COLO668 (cell line): ENCODE measurements around the gene MMRN1.

Experiments
- DNase-seq: peaks from one replicate; lab custom pipeline; 2025; ENCODE audit not compliant: unreplicated experiment; lab: John Stamatoyannopoulos, UW

Gene MMRN1

DNA sequence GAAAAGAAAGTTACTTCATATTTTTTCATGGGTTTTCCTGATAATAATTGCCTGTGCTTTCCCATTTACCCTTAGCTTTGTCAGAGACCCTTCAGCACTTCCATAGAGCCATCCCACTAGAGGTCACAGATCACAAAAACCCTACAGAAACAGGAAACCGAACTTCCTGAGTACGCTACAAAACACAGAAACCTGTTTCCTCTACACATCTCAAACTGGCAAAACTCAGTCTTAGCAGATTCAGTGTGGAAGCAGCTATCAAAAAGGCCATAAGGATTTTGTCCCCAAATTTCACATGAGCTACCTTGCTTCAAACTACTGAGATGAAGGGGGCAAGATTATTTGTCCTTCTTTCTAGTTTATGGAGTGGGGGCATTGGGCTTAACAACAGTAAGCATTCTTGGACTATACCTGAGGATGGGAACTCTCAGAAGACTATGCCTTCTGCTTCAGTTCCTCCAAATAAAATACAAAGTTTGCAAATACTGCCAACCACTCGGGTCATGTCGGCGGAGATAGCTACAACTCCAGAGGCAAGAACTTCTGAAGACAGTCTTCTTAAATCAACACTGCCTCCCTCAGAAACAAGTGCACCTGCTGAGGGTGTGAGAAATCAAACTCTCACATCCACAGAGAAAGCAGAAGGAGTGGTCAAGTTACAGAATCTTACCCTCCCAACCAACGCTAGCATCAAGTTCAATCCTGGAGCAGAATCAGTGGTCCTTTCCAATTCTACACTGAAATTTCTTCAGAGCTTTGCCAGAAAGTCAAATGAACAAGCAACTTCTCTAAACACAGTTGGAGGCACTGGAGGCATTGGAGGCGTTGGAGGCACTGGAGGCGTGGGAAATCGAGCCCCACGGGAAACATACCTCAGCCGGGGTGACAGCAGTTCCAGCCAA, at the start of gene MMRN1:
Gene MMRN1, plus strand, starts transcription at position 206 of the 902 bp plus-strand sequence. Its CDS starts 118 bp downstream, at position 324.
- DNase-seq: no peak

DNA sequence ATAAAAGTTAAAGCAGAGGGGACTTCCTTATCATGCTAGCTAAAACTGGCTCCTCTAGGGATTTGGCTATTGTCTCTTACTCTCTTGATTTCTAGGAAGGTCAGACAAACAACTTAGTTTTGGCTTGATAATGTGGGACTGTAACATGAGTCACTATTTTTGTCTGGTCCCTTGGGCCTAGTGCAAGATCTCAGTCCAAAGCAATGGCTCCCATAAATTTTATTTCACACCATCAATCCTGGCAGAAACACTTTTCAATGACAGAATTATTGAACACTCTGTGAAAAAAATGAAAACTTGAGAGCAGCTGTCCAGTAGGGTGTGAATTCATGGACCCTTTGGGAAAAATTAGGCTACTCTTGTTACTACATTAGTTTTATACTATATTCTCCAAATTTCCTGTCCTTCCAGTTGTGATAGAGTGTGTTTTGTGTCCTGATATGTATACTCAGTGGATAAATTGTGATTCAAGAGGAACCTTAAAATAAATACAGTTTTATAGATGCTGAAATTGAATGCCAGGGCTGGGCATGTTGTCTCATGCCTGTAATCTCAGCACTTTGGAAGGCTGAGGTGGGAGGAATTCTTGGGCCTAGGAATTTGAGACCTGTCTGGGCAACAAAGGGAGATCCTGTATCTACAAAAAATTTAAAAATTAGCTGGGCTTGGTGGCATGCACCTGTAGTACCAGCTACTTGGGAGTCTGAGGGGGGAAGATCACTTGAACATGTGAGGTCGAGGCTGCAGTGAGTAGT, 46.9 kb upstream of the MMRN1 start:
- DNase-seq: no peak

DNA sequence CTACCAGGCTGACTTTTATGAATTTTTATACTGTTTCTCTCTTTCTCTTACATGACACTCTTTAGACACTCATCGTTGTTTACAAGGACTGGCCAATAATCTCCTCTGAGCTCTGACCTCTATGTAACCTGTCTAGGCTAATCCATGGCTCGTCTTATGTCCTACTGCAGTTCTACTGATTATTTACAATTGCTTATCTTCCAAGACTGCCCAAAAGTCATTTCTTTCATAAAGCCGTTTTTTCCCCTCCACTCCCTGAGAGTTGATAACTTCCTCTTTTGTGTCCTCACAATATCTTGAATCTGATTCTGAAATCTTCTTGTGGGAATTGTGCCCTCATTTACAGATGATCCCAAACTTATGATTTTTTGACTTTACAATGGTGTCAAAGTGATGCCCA, 39.4 kb upstream of the MMRN1 start:
- DNase-seq: no peak

DNA sequence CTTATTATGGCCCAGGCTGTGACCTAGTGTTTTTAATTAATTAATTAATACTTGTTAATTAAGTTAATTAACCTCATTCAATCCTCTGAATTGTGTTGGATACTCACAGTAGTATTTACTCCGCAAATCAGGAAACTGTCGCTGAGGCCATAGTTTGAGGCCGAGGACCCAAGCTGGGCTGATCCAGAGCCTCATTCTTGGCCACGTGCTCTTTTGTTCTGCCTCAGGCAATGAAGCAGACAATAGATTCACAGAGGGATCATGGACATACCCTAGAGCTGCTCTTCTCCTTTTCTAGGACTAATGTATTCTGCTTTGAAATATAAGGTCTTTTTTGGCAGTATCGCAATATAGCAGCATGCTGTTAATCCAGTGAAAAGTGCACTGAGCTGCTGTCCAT, 33.7 kb upstream of the MMRN1 start:
- DNase-seq: no peak

DNA sequence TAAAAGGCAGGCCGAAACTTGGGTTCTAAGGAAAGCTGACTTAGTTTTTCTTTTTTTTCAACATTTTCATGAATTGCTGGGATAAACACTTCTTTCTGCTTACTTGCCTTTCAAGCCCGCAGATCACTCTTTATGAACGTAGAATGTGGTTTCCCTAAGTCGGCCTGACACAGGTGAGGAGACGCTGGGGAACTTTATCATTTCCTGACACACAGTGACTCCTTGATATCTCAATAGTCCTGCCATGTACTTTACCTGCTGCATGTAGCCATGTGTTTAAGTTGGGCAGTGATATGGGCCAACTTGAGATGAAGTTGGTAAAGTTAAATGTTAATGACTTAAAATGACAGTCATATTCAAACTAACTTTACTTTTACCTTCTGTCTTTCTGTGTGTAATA, 31.1 kb upstream of the MMRN1 start:
- no peak for DNase-seq

GRCh38 chr4:89868276-89868675, 26.4 kb upstream of the MMRN1 start:
- no peak for DNase-seq

DNA sequence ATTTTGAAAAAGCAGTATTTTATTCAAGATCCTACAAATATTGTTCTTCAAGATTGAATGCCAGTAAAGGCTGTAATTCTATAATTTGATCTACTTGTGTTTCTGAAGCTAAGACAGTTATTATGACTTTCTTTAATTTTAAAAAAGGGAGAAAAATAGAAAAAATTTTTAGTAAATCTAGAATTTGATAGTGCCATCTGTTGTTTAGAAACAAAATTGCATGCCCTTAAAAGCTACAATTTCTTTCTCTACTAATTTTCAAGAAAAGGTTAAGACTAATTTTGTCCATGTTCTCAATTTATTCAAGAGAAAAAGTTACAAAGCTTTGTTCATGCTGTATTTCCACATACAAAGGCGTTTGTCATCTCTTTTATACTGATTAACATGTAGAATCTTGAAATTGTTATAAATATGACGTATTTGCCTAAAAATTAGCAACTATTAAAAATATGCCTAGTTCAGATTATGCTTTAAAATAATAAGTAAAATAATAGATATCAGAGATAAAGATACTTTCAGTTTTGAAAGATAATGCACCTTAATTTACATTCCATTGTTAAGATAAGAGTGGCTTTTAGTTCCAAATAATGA, 25.6 kb upstream of the MMRN1 start:
- DNase-seq: no peak

GRCh38 chr4:89871211-89871610, 23.4 kb upstream of the MMRN1 start:
- DNase-seq: no peak

DNA sequence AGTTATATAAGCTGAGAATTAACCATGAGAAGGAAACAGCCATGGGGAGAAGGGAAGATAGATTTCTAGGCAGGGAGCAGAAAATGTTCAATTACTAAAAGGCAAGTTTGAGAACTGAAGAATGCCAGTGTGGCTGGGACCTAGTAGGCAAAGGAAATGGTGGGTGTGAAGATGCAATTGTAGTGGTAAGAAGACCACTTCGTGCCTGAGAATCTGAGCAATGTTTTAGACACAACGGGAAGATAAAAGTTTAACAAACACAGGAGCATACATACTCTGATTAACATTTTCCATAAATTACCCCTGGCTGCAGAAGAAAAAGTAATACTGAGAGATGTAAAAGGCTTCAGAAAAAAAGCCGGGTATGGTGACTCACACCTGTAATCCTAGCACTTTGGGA, 18.1 kb upstream of the MMRN1 start:
- DNase-seq: no peak

DNA sequence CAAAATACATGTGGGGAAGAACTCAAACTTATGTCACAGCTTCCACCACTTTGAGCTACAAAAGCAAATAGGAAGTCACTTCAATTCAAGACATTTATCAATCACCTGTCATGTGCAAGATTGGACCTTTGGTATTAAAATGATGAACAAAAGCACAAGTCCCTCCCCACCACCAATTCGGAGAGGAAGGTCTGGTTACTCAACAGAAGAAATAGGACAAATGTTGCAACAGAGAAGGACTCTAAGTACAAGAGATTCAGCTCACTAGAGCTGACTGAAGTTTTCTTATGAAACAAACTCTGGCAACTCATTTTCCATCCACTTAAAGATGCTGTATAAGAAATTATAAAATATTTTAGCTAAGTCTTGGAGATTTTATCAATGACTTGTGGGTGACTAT, 16.0 kb upstream of the MMRN1 start:
- DNase-seq: no peak

GRCh38 chr4:89879215-89879614, 15.4 kb upstream of the MMRN1 start:
- DNase-seq: no peak

GRCh38 chr4:89889289-89889688, 5.4 kb upstream of the MMRN1 start:
- no peak for DNase-seq

DNA sequence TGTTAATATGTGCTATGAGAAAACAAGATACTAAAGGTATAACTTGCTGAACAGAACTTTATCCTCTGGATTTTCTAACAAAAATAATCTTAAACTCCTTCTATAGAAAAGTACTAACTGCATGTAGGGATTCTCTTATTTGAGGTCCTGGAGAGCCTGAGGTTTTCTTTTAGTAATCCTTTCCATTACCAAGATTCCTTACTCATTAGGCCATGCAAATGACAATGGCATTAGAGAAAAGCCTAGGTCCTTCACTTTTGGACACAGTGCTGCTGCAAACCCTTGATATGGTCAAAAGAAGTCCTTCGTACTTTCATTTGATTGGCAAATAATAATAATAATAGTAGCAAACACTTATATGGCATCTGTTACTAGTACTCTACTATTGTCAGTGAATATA, 3.2 kb downstream of the MMRN1 start:
- DNase-seq: no peak

DNA sequence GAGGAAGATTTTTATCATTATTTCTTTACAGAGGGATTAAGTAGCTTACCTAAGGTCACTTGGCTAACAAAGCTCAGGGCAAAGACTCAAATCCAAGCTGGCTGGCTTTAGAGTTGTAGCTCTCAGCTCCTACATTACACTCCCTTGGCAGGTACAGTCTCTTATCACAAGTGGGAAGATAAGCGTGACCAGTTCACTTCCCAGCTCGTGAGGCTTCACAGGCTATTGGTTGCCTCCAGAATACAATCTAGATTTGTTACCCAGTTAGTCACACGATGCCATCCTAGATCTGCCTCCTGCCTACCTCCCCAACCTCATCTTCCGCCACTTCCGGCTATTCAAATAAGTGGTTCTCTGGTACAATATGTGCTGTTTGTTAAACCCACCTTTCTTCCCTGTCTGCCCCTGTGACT, 3.7 kb downstream of the MMRN1 start:
- no peak for DNase-seq

DNA sequence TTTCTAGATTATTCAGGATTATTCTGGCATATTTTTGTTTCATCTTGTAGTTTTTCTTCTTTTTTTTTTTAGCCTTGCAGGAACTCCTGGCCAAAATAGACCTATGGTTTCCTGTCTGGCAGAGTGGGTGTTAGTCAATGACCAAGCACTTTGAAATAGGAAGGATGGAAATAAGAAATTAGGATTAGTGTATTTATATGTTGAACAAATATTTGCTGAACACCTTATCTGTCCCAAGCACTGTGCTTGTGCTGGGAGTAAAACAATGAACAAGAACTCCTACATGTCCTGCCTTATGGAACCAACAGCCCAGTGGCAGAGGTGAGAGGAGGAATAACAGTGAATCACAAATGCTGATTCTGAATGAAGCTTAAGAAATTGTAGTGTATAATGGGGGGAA, 4.5 kb downstream of the MMRN1 start:
- DNase-seq: no peak

GRCh38 chr4:89899854-89900253, 5.2 kb downstream of the MMRN1 start:
- no peak for DNase-seq

DNA sequence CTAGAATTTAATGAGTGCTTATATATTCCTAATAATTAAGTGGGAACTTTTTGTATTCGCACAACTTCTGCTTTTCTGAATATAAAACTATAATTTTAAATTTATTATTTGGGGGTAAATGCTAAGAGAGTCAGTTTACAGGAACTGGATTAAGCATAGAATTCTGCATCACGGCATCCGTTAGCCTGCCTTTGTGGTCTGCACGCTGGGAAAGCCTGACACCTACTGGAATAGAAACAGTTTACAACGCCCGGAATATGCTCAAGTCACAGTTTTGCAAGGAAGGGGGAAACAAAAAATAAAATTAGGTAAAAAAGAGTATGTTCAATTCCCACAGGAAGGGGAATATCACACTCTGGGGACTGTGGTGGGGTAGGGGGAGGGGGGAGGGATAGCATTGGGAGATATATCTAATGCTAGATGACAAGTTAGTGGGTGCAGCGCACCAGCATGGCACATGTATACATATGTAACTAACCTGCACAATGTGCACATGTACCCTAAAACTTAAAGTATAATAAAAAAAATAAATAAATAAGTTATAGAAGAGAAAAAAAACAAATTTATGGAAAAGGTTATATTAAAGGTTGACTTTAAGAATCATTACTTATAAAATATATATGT, 7.3 kb downstream of the MMRN1 start:
- DNase-seq: peak; percentile 48

DNA sequence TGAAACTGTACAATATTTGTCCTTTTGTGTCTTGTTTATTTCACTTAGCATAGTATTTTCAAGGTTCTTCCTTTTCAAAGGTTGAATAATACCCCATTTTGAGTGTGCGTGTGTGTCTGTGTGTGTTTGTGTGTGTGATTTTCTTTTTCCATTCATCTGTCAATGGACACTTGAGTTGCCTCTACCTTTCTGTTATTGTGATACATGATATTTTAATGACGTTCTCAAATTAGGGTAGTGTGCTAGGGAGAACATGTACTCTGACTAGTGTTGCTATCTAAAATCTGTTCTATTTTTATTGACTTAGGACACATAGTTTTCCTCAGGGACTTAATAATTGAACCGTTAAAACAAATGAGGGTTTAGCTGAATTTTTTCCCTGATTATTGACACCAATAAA, 9.9 kb downstream of the MMRN1 start:
- DNase-seq: no peak

GRCh38 chr4:89906316-89906715, 11.7 kb downstream of the MMRN1 start:
- no peak for DNase-seq

- DNase-seq: no peak
Observed at GRCh38 chr4:89906777-89907521, 12.3 kb downstream of the MMRN1 start.

- no peak for DNase-seq
Observed at GRCh38 chr4:89909889-89910288, 15.2 kb downstream of the MMRN1 start.
